ENCODE data around the gene ANKRD31. TPM values are rescaled to one million over a fixed set of nuclear protein-coding genes. Genes with fewer than 3 reads are reported as not detected.

Gene ANKRD31, protein sequence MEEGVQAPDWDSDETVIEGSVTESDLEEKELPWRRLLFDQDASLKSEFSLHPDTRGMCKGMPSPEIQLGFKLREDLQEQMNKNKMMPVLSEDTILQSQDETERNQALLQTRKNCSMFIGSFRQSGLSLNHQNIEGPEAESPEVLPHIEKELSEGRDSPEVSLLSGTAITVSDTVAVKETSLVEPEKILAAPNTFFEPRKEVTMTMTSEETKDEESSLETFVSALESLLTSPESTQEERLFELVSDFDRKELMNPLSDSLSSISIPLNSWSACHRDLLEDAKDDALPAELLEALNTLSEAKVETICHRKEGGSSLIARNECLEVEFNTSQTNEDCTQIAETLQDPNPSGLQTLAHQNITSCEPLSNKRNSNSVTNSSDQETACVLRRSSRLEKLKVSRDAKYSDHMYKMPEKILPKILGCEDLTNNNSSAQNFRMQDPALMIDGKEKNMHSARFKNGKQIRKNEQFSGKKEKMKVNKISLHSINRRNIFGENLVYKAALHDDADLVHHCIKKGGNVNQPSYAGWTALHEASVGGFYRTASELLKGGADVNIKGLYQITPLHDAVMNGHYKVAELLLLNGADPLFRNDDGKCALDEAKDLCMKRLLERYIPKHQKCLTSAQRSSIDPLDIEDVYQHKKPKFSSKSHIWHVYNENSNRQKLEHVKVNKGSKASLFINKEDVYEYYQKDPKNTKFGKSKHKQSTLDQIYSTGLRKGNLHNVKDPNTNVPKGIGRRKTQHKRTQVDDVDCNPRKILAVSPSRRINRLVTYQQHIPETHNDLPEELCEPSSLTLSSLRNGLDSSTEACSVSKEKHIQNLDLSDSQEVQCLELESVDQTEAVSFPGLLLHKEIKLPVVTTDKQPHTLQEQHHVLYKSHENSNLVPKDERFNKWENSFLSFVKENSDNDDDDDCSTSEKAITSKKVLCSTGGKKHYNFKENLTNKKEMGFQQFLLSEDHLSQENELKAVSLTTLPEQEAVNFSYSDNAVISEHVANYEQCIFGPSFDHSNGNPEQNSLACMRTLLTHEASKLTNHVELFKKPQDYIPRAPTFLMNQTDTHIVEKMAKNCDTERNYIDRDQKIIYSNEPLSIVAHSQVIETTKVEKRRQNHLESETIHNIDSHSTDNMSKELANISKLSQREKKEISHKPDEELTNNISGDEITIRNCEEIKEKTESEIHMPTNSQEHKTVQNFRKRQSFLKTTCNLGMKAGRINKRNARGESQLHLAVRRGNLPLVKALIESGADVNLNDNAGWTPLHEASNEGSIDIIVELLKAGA (N-terminal part only)
- 0.30 TPM for total RNA-seq (2021; ENCODE audit: unreplicated experiment)
- polyA plus RNA-seq (2012): 0.05 and 0.07 TPM in 2 replicates
- percentile 37 among the genes with signal in this experiment for Bru-seq, nascent RNA
- percentile 23 among the genes with signal in this experiment for BruChase-seq, experiment 1, labeled RNA remaining after a 6-hour chase
- BruChase-seq, experiment 2, labeled RNA remaining after a 2-hour chase: percentile 32 among the genes with signal in this experiment
- long read RNA-seq, partial matches to known transcripts: 0 of 1 reads
- long read RNA-seq, other reads (novel, unspliced or antisense): 1 of 1 reads

GRCh38 chr5:75236322-75237316 lies at the start of gene ANKRD31:
ANKRD31 (minus strand) TSS chr5:75236878; CDS start chr5:75236686, 192 bp downstream.
- intact Hi-C loops (cut with micrococcal nuclease): loop anchor here (5.0 kb wide), 1 partner anchor 101 kb away; the partner anchor contains the start of gene HMGCR
- Histone ChIP-seq H4K20me1 (ENCODE audit: insufficient read depth) (no peaks in the 10 kb centered on the region), H3K36me3 (ENCODE audit: control insufficient read depth in 1 of 2, insufficient read depth in 2 of 2, low read length in 2 of 2) (no peaks in the 10 kb centered on the region), H3K79me2 (ENCODE audit: insufficient read depth, low read length) (no peaks in the 10 kb centered on the region), H3K9ac (ENCODE audit: low read length) (peak within 1 kb of the TSS; percentile 67), H3K9me3 (ENCODE audit: control insufficient read depth in 1 of 2, insufficient read depth in 1 of 2, low read depth in 1 of 2, low read length in 2 of 2) (no peaks in the 10 kb centered on the region), H3K9me2 (ENCODE audit: insufficient read depth) (no peaks in the 10 kb centered on the region), H3K27ac (ENCODE audit: low read depth, low read length) (peak within 1 kb of the TSS; percentile 34), H3K4me1 (ENCODE audit: control insufficient read depth in 1 of 2, insufficient read depth in 2 of 2, low read length in 2 of 2) (peaks cover 7 to 32% of the 10 kb centered on the region in 2 experiments; a peak in 3 of 4 replicates), H2AFZ (ENCODE audit: low read depth, low read length, poor library complexity, severe bottlenecking) (peak within 1 kb of the TSS; percentile 1), H3K27me3 (ENCODE audit: insufficient read depth, low read length) (no peaks in the 10 kb centered on the region), H3K4me3 (replicated peaks in 1 of 2; ENCODE audit: low read depth in 1 of 2, low read length in 2 of 2) (peak within 1 kb of the TSS; percentile 49 to 58), H3K4me2 (ENCODE audit: low read length) (peak within 1 kb of the TSS; percentile 80)
- ATAC-seq (peak; percentile 89), DNase-seq (ENCODE audit: low read depth, low spot score) (peak; percentile 22)
- TF ChIP-seq YY1 (IDR thresholded peaks at IDR 0.05; ENCODE audit: extremely low read depth, insufficient replicate concordance, low read depth, low read length): peak; percentile 38
- TF ChIP-seq ZFX (IDR thresholded peaks at IDR 0.05): peak; percentile 69
- TF ChIP-seq SRF (IDR thresholded peaks at IDR 0.05; ENCODE audit: low read depth): no peak
- TF ChIP-seq CEBPB (IDR thresholded peaks at IDR 0.05; ENCODE audit: low read depth): no peak
- no peak for TF ChIP-seq EZH2 (IDR thresholded peaks at IDR 0.05)
- TF ChIP-seq, protein P1, sequence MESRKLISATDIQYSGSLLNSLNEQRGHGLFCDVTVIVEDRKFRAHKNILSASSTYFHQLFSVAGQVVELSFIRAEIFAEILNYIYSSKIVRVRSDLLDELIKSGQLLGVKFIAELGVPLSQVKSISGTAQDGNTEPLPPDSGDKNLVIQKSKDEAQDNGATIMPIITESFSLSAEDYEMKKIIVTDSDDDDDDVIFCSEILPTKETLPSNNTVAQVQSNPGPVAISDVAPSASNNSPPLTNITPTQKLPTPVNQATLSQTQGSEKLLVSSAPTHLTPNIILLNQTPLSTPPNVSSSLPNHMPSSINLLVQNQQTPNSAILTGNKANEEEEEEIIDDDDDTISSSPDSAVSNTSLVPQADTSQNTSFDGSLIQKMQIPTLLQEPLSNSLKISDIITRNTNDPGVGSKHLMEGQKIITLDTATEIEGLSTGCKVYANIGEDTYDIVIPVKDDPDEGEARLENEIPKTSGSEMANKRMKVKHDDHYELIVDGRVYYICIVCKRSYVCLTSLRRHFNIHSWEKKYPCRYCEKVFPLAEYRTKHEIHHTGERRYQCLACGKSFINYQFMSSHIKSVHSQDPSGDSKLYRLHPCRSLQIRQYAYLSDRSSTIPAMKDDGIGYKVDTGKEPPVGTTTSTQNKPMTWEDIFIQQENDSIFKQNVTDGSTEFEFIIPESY (IDR thresholded peaks at IDR 0.05; ENCODE audit: extremely low read depth, insufficient replicate concordance, low read length): no peak
- TF ChIP-seq MAX (IDR thresholded peaks at IDR 0.05): peak; percentile 51; the same call in 1 of the 2 replicates
- TF ChIP-seq RAD21 (IDR thresholded peaks at IDR 0.05; ENCODE audit: low read depth): peak; percentile 49
- peak; percentile 64; the same call in 1 of the 2 replicates for TF ChIP-seq POLR2AphosphoS5 (IDR thresholded peaks at IDR 0.05; ENCODE audit: low read depth, low read length)
- TF ChIP-seq FOSL1 (IDR thresholded peaks at IDR 0.05; ENCODE audit: low read depth): no peak
- TF ChIP-seq, protein P2, sequence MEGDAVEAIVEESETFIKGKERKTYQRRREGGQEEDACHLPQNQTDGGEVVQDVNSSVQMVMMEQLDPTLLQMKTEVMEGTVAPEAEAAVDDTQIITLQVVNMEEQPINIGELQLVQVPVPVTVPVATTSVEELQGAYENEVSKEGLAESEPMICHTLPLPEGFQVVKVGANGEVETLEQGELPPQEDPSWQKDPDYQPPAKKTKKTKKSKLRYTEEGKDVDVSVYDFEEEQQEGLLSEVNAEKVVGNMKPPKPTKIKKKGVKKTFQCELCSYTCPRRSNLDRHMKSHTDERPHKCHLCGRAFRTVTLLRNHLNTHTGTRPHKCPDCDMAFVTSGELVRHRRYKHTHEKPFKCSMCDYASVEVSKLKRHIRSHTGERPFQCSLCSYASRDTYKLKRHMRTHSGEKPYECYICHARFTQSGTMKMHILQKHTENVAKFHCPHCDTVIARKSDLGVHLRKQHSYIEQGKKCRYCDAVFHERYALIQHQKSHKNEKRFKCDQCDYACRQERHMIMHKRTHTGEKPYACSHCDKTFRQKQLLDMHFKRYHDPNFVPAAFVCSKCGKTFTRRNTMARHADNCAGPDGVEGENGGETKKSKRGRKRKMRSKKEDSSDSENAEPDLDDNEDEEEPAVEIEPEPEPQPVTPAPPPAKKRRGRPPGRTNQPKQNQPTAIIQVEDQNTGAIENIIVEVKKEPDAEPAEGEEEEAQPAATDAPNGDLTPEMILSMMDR (IDR thresholded peaks at IDR 0.05 in 2 of 3, conservative IDR thresholded peaks at IDR 0.05 in 1 of 3; ENCODE audit: borderline replicate concordance in 1 of 3, insufficient read depth in 1 of 3, low read depth in 2 of 3, low read length in 2 of 3): peak in 2 of 3 experiments; percentile 45 to 49; a peak in 3 of 6 replicates
- no peak for TF ChIP-seq CBX3 (IDR thresholded peaks at IDR 0.05; ENCODE audit: low read depth)
- RAD21 ChIA-PET (ENCODE audit: low non-redundant PET in 1 of 2, low total read pairs in 2 of 2, uncharacterized antibody in 2 of 2, unreplicated experiment in 2 of 2): no interaction called here
- CTCF ChIA-PET: interaction anchor here (0.6 to 1.8 kb wide), 7 partner anchors 10 to 481 kb away, joined by 3 to 6 read pairs (median 4); partner anchors contain the start of genes HMGCR and POC5
- POLR2A ChIA-PET: interaction anchor here (0.8 kb wide), 1 partner anchor 100 kb away, joined by 5 read pairs; the partner anchor contains the start of gene HMGCR
- TSS peak; percentile 92 for BruUV-seq (replicated peaks)

Measured in HCT116 (cell line).